Neural cell (in vitro differentiated cells): ENCODE data around the gene RAD51B. TPM values are rescaled to one million over a fixed set of nuclear protein-coding genes. Genes with fewer than 3 reads are reported as not detected.
A peak's percentile ranks its signal among the peaks of the same experiment; 100 is the strongest.

Experiments used
- H2AFZ ChIP-seq: fragments of 200-600, 300-800 bp; sonication (generic), shearing (Covaris generic); 2 replicates; pipeline ENCODE4 v1.6.0; 2014; ENCODE audit warnings: low read depth, mild to moderate bottlenecking, antibody characterized with exemption, low read length, moderate library complexity
- H3F3A ChIP-seq: fragments of 200-600 bp; shearing (Covaris generic); 2 replicates; pipeline ENCODE4 v1.6.1; 2016; ENCODE audit warnings: mild to moderate bottlenecking, moderate library complexity, mixed read lengths, antibody characterized with exemption, low read length; ENCODE audit not compliant: insufficient read depth, poor library complexity, severe bottlenecking
- H3K27ac ChIP-seq: fragments of 200-600, 300-800 bp; sonication (generic), shearing (Covaris generic); 2 replicates; pipeline ENCODE4 v1.5.1; 2014; ENCODE audit warnings: mild to moderate bottlenecking, low read length, moderate library complexity
- H3K27me3 ChIP-seq: fragments of 300-800, 200-600 bp; sonication (generic), shearing (Covaris generic); 2 replicates; pipeline ENCODE4 v1.6.0; 2014; ENCODE audit warnings: mild to moderate bottlenecking, low read depth, low read length, moderate library complexity; ENCODE audit not compliant: insufficient read depth
- H3K36me3 ChIP-seq: fragments of 300-800, 200-600 bp; sonication (generic), shearing (Covaris generic); 2 replicates; pipeline ENCODE4 v1.5.1; 2014; ENCODE audit warnings: mild to moderate bottlenecking, antibody characterized with exemption, low read length, moderate library complexity; ENCODE audit not compliant: insufficient read depth
- H3K4me2 ChIP-seq: fragments of 300-800, 200-600 bp; sonication (generic), shearing (Covaris generic); 2 replicates; pipeline ENCODE4 v1.6.0; 2014; ENCODE audit warnings: mild to moderate bottlenecking, low read length
- H3K4me3 ChIP-seq: fragments of 300-800, 200-600 bp; sonication (generic), shearing (Covaris generic); 2 replicates; pipeline ENCODE4 v1.5.1; 2014; ENCODE audit warnings: mild to moderate bottlenecking, low read length, moderate library complexity
- H3K79me2 ChIP-seq: fragments of 200-600 bp; shearing (Covaris generic); replicated peaks from 2 replicates; pipeline ENCODE4 v1.6.0; 2014; ENCODE audit warnings: mild to moderate bottlenecking, low read length, moderate library complexity; ENCODE audit not compliant: insufficient read depth
- H3K9ac ChIP-seq: fragments of 300-800, 200-600 bp; sonication (generic), shearing (Covaris generic); 2 replicates; pipeline ENCODE4 v1.6.1; 2016; ENCODE audit warnings: mild to moderate bottlenecking, low read length, mixed read lengths
- H3K9me2 ChIP-seq: fragments of 200-600 bp; shearing (Covaris generic); 2 replicates; pipeline ENCODE4 v1.6.1; 2016; ENCODE audit warnings: mild to moderate bottlenecking, low read length, mixed read lengths; ENCODE audit not compliant: insufficient read depth
- H3K9me3 ChIP-seq: fragments of 200-600, 300-800 bp; sonication (generic), shearing (Covaris generic); 2 replicates; pipeline ENCODE4 v1.6.1; 2016; ENCODE audit warnings: mild to moderate bottlenecking, mixed run types, low read length, moderate library complexity, mixed read lengths
- H4K20me1 ChIP-seq: fragments of 200-600 bp; shearing (Covaris generic); 2 replicates; pipeline ENCODE4 v1.6.1; 2016; ENCODE audit warnings: mild to moderate bottlenecking, mixed run types; ENCODE audit not compliant: insufficient read depth
- CTCF ChIP-seq: fragments of 450-650 bp; IDR thresholded peaks from 2 replicates; pipeline ENCODE4 v1.5.1; 2014; ENCODE audit warnings: antibody characterized with exemption, mild to moderate bottlenecking, moderate library complexity; ENCODE audit not compliant: poor library complexity, severe bottlenecking
- EZH2 ChIP-seq: fragments of 200-600, 300-800 bp; shearing (Covaris generic), sonication (generic); IDR thresholded peaks from 2 replicates; pipeline ENCODE4 v1.6.1; 2014; ENCODE audit warnings: antibody characterized with exemption, low read length, borderline replicate concordance, mild to moderate bottlenecking; ENCODE audit not compliant: insufficient read depth, poor library complexity, severe bottlenecking
- MXI1 ChIP-seq: fragments of 450-650 bp; conservative IDR thresholded peaks from 2 replicates; pipeline ENCODE4 v1.6.1; 2014; ENCODE audit warnings: antibody characterized with exemption, mild to moderate bottlenecking; ENCODE audit not compliant: poor library complexity, severe bottlenecking
- POLR2AphosphoS5 ChIP-seq: IDR thresholded peaks from 2 replicates; pipeline ENCODE4 v1.6.1; 2012
- REST ChIP-seq: IDR thresholded peaks from 2 replicates; pipeline ENCODE4 v1.6.1; 2012; ENCODE audit warnings: borderline replicate concordance
- SMC3 ChIP-seq: fragments of 450-650 bp; conservative IDR thresholded peaks from 2 replicates; pipeline ENCODE4 v1.6.1; 2014; ENCODE audit warnings: antibody characterized with exemption, mild to moderate bottlenecking, moderate library complexity; ENCODE audit not compliant: poor library complexity
- TAF1 ChIP-seq: IDR thresholded peaks from 2 replicates; pipeline ENCODE4 v1.6.1; 2012; ENCODE audit warnings: low read depth
- polyA plus RNA-seq: library from polyadenylated mRNA; depleted of rRNA; stranded (reverse); fragments of >200 nt; gene quantifications from 2 replicates; pipeline ENCODE4 v1.2.3, GENCODE V29; 2014

RAD51B gene
- polyA plus RNA-seq, 1 donor from 2014 or later, result 3.1 TPM

GRCh38 chr14:68392393-68393141, 573.0 kb downstream of the RAD51B start:
- no peaks in the 10 kb centered on the region for H4K20me1 ChIP-seq
- peak overlapping the region; percentile 55 for H3K4me3 ChIP-seq
- TF ChIP-seq REST, result peak; percentile 14
- TF ChIP-seq SMC3, result no peak
- H3K27me3 ChIP-seq, result no peaks in the 10 kb centered on the region
- peaks cover 8% of the 10 kb centered on the region for H3F3A ChIP-seq
- H3K9me2 ChIP-seq, result no peaks in the 10 kb centered on the region
- no peak overlapping the region for H2AFZ ChIP-seq
- no peaks in the 10 kb centered on the region for H3K9me3 ChIP-seq
- no peaks in the 10 kb centered on the region for H3K36me3 ChIP-seq
- H3K4me2 ChIP-seq, result peak overlapping the region; percentile 46
- no peaks in the 10 kb centered on the region for H3K79me2 ChIP-seq
- H3K27ac ChIP-seq, result no peak overlapping the region
- H3K9ac ChIP-seq, result peak overlapping the region; percentile 42

GRCh38 chr14:68393259-68393658, 573.7 kb downstream of the RAD51B start:
- H3F3A ChIP-seq, result peaks cover 8% of the 10 kb centered on the region
- no peaks in the 10 kb centered on the region for H3K9me2 ChIP-seq
- H3K9me3 ChIP-seq, result no peaks in the 10 kb centered on the region
- no peak for TF ChIP-seq MXI1
- TF ChIP-seq REST, result peak; percentile 17
- H2AFZ ChIP-seq, result no peak overlapping the region
- peak overlapping the region; percentile 30 for H3K27ac ChIP-seq
- H3K4me3 ChIP-seq, result peak overlapping the region; percentile 55
- peak overlapping the region; percentile 46 for H3K4me2 ChIP-seq
- H4K20me1 ChIP-seq, result no peaks in the 10 kb centered on the region
- no peaks in the 10 kb centered on the region for H3K79me2 ChIP-seq
- H3K36me3 ChIP-seq, result no peaks in the 10 kb centered on the region
- H3K9ac ChIP-seq, result peak overlapping the region; percentile 42
- no peaks in the 10 kb centered on the region for H3K27me3 ChIP-seq

DNA sequence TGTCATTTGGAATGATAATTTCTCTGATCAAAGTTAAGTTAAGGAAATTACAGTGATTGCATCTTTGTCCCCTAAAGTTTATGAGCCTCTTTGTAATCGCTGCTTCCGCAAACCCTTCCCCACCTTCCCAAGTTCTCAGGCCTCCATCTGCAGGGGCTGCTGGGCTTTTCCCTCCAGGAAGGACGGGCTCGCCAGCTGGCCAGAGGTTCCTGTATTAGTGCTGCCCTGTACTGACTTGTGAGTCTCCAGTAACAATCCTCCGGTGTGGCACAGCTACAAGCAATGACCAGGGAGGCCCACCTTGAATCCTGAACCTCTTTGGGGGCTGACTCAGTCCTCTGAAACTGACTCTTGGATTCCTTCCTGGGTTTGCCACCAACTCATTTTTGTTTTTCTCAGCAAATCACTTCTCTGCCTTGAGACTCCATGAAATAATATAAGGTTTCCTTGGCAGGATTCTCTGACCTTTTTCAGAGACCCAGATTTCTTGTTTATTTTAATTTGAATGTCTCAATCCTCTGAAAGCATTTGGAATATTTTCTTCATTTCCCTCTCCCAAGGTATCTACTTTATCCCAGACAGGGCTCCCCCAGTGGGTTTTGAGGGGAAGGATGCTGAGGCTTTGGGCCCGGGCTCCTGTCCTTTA, 574.7 kb downstream of the RAD51B start:
- Histone ChIP-seq H2AFZ (no peak overlapping the region), H3K4me3 (no peak overlapping the region)
- no peak for TF ChIP-seq SMC3
- TF ChIP-seq CTCF, result no peak
- no peak for TF ChIP-seq EZH2
- TF ChIP-seq POLR2AphosphoS5, result no peak
- no peak for TF ChIP-seq TAF1
- no peak for TF ChIP-seq REST

More for the DNA sequence above, 574.7 kb downstream of the RAD51B start:
- Histone ChIP-seq H4K20me1 (no peaks in the 10 kb centered on the region), H3K79me2 (no peaks in the 10 kb centered on the region), H3K36me3 (no peaks in the 10 kb centered on the region), H3F3A (peaks cover 8% of the 10 kb centered on the region), H3K9me2 (no peaks in the 10 kb centered on the region), H3K4me2 (no peak overlapping the region), H3K27me3 (no peaks in the 10 kb centered on the region), H3K27ac (no peak overlapping the region), H3K9me3 (no peaks in the 10 kb centered on the region), H3K9ac (no peak overlapping the region)
